ENCODE results near the gene METTL27. TPM values are rescaled to one million over a fixed set of nuclear protein-coding genes. Genes with fewer than 3 reads are reported as not detected.

Gene METTL27
- total and polyA plus RNA-seq, 9 of the 15 experiments (the other 6 are each of a cell fraction or from before 2014, with no cell fraction given): 0.08 to 0.82 (median 0.33) TPM; not detected in 4

DNA sequence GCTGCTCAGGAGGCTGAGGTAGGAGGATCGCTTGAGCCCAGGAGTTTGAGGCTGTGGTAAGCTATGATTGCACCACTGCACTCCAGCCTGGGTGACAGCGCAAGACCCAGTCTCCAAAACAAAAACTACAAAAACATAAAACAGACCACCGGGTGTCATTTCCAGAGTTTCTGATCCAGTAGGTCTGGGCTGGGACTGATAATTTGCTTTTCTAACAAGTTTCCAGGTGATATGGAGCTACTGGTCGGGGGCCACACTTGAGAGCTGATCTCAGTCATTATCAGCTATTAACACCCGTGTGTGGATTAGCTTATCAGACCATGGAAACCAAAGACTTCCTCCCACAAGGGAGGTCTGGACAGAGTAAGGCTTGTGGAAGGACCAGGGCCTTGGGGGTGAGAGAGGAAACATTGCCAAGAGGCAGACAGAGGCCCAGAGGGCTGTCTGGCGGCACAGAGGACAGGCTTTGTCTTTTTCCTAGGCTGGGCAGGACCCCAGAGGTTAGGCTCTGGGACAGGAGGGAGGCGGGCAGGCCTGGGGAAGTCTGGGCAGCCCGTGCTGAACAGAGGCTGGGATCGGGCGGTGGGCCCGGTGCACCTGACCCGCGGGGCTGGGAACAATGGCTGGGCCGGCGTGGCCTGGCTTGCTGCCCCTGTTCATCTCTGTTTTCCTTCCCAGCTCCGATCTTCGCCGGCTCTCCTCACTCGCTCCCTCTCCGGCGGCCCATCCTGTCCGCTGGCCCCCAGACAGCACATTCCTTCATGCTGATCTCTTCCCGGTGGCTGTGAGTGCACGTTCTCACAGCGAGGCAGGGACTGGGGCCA lies 43.9 kb upstream of the METTL27 start (continued):
- TF ChIP-seq, protein P1, sequence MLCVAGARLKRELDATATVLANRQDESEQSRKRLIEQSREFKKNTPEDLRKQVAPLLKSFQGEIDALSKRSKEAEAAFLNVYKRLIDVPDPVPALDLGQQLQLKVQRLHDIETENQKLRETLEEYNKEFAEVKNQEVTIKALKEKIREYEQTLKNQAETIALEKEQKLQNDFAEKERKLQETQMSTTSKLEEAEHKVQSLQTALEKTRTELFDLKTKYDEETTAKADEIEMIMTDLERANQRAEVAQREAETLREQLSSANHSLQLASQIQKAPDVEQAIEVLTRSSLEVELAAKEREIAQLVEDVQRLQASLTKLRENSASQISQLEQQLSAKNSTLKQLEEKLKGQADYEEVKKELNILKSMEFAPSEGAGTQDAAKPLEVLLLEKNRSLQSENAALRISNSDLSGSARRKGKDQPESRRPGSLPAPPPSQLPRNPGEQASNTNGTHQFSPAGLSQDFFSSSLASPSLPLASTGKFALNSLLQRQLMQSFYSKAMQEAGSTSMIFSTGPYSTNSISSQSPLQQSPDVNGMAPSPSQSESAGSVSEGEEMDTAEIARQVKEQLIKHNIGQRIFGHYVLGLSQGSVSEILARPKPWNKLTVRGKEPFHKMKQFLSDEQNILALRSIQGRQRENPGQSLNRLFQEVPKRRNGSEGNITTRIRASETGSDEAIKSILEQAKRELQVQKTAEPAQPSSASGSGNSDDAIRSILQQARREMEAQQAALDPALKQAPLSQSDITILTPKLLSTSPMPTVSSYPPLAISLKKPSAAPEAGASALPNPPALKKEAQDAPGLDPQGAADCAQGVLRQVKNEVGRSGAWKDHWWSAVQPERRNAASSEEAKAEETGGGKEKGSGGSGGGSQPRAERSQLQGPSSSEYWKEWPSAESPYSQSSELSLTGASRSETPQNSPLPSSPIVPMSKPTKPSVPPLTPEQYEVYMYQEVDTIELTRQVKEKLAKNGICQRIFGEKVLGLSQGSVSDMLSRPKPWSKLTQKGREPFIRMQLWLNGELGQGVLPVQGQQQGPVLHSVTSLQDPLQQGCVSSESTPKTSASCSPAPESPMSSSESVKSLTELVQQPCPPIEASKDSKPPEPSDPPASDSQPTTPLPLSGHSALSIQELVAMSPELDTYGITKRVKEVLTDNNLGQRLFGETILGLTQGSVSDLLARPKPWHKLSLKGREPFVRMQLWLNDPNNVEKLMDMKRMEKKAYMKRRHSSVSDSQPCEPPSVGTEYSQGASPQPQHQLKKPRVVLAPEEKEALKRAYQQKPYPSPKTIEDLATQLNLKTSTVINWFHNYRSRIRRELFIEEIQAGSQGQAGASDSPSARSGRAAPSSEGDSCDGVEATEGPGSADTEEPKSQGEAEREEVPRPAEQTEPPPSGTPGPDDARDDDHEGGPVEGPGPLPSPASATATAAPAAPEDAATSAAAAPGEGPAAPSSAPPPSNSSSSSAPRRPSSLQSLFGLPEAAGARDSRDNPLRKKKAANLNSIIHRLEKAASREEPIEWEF (CRISPR knock-in tag; IDR thresholded peaks at IDR 0.05): peak; percentile 80; the same call in 1 of the 2 replicates
- TF ChIP-seq ZSCAN32 (CRISPR knock-in tag; IDR thresholded peaks at IDR 0.05) (no peak), PURB (CRISPR knock-in tag; IDR thresholded peaks at IDR 0.05; ENCODE audit: low read depth) (no peak), ZNF785 (CRISPR knock-in tag; IDR thresholded peaks at IDR 0.05) (no peak), NR2C1 (IDR thresholded peaks at IDR 0.05) (peak; percentile 41; the same call in 1 of the 2 replicates), NR2C1 (tag; IDR thresholded peaks at IDR 0.05) (peak; percentile 81), RBM34 (IDR thresholded peaks at IDR 0.05; ENCODE audit: borderline replicate concordance, insufficient read depth, low read length) (no peak), PCBP2 (IDR thresholded peaks at IDR 0.05; ENCODE audit: low read depth, low read length, poor library complexity, severe bottlenecking) (no peak), DMBX1 (CRISPR knock-in tag; IDR thresholded peaks at IDR 0.05; ENCODE audit: borderline replicate concordance) (peak; percentile 99), TOE1 (IDR thresholded peaks at IDR 0.05; ENCODE audit: borderline replicate concordance) (peak; percentile 92), TOE1 (CRISPR knock-in tag; IDR thresholded peaks at IDR 0.05; ENCODE audit: borderline replicate concordance, low read depth) (0 out of 2 replicates have a peak, but pooled peaks have one; percentile 19), ZNF174 (CRISPR knock-in tag; IDR thresholded peaks at IDR 0.05) (no peak), NFE2 (IDR thresholded peaks at IDR 0.05; ENCODE audit: low read depth) (peak; percentile 36; the same call in 1 of the 2 replicates), CBFB (CRISPR knock-in tag; IDR thresholded peaks at IDR 0.05) (peak; percentile 99), MAFF (IDR thresholded peaks at IDR 0.05; ENCODE audit: low read length) (no peak), ZEB2 (IDR thresholded peaks at IDR 0.05) (peak; percentile 96), ZNF121 (CRISPR knock-in tag; conservative IDR thresholded peaks at IDR 0.05) (no peak), LARP7 (IDR thresholded peaks at IDR 0.05) (no peak), ZNF324 (CRISPR knock-in tag; IDR thresholded peaks at IDR 0.05) (no peak)
- TF ChIP-seq, protein P2, sequence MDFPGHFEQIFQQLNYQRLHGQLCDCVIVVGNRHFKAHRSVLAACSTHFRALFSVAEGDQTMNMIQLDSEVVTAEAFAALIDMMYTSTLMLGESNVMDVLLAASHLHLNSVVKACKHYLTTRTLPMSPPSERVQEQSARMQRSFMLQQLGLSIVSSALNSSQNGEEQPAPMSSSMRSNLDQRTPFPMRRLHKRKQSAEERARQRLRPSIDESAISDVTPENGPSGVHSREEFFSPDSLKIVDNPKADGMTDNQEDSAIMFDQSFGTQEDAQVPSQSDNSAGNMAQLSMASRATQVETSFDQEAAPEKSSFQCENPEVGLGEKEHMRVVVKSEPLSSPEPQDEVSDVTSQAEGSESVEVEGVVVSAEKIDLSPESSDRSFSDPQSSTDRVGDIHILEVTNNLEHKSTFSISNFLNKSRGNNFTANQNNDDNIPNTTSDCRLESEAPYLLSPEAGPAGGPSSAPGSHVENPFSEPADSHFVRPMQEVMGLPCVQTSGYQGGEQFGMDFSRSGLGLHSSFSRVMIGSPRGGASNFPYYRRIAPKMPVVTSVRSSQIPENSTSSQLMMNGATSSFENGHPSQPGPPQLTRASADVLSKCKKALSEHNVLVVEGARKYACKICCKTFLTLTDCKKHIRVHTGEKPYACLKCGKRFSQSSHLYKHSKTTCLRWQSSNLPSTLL (IDR thresholded peaks at IDR 0.05): 0 out of 2 replicates have a peak, but pooled peaks have one; percentile 63
- TF ChIP-seq, protein P3, sequence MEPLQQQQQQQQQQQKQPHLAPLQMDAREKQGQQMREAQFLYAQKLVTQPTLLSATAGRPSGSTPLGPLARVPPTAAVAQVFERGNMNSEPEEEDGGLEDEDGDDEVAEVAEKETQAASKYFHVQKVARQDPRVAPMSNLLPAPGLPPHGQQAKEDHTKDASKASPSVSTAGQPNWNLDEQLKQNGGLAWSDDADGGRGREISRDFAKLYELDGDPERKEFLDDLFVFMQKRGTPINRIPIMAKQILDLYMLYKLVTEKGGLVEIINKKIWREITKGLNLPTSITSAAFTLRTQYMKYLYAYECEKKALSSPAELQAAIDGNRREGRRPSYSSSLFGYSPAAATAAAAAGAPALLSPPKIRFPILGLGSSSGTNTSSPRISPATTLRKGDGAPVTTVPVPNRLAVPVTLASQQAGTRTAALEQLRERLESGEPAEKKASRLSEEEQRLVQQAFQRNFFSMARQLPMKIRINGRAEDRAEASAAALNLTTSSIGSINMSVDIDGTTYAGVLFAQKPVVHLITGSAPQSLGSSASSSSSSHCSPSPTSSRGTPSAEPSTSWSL (CRISPR knock-in tag; IDR thresholded peaks at IDR 0.05; ENCODE audit: borderline replicate concordance): no peak
